ENCODE measurements around the gene HS3ST6. TPM values are rescaled to one million over a fixed set of nuclear protein-coding genes. Genes with fewer than 3 reads are reported as not detected.

HS3ST6 gene
- total and polyA plus RNA-seq, 9 of the 15 experiments (the other 6 are each of a cell fraction or from before 2014, with no cell fraction given), result not detected

- TF ChIP-seq HNRNPK (IDR thresholded peaks at IDR 0.05; ENCODE audit: low read depth, low read length, poor library complexity, severe bottlenecking) (no peak), MLX (CRISPR knock-in tag; conservative IDR thresholded peaks at IDR 0.05) (0 out of 4 replicates have a peak, but pooled peaks of 1 of the 2 experiments have one; percentile 79), ZNF431 (CRISPR knock-in tag; IDR thresholded peaks at IDR 0.05) (peak; percentile 62; the same call in 1 of the 2 replicates), NRF1 (conservative IDR thresholded peaks at IDR 0.05 in 1 of 2, IDR thresholded peaks at IDR 0.05 in 1 of 2) (peak; percentile 64 to 68), NCOA4 (IDR thresholded peaks at IDR 0.05; ENCODE audit: partially characterized antibody) (no peak), HES1 (IDR thresholded peaks at IDR 0.05; ENCODE audit: low read depth) (no peak), ERF (CRISPR knock-in tag; IDR thresholded peaks at IDR 0.05) (no peak), EWSR1 (IDR thresholded peaks at IDR 0.05; ENCODE audit: borderline replicate concordance, low read depth, partially characterized antibody) (no peak), CXXC5 (CRISPR knock-in tag; IDR thresholded peaks at IDR 0.05) (peak; percentile 67), ZNF644 (tag; IDR thresholded peaks at IDR 0.05; ENCODE audit: low read depth) (no peak), THRA (IDR thresholded peaks at IDR 0.05) (no peak), GABPB1 (CRISPR knock-in tag; IDR thresholded peaks at IDR 0.05) (peak; percentile 75), NCOR1 (IDR thresholded peaks at IDR 0.05) (no peak), DPF2 (IDR thresholded peaks at IDR 0.05) (no peak), PKNOX1 (IDR thresholded peaks at IDR 0.05) (peak; percentile 43; the same call in 1 of the 2 replicates), ETS2 (tag; IDR thresholded peaks at IDR 0.05; ENCODE audit: borderline replicate concordance, poor library complexity, severe bottlenecking) (no peak), ZBTB7A (IDR thresholded peaks at IDR 0.05; ENCODE audit: borderline replicate concordance, control insufficient read depth, low read depth, low read length) (peak; percentile 80; the same call in 1 of the 2 replicates), HDAC1 (IDR thresholded peaks at IDR 0.05) (peak in 1 of 2 experiments; percentile 42; a peak in 2 of 4 replicates), SNIP1 (IDR thresholded peaks at IDR 0.05; ENCODE audit: low read depth) (no peak), TAF9B (IDR thresholded peaks at IDR 0.05; ENCODE audit: partially characterized antibody) (no peak), NFIC (IDR thresholded peaks at IDR 0.05) (peak; percentile 49; the same call in 1 of the 2 replicates), ZNF695 (CRISPR knock-in tag; IDR thresholded peaks at IDR 0.05) (no peak), ZSCAN29 (IDR thresholded peaks at IDR 0.05) (no peak), ZNF584 (CRISPR knock-in tag; IDR thresholded peaks at IDR 0.05; ENCODE audit: low read depth) (no peak), L3MBTL2 (IDR thresholded peaks at IDR 0.05) (peak; percentile 81), RNF2 (IDR thresholded peaks at IDR 0.05) (no peak)
These were observed 24.9 kb upstream of the HS3ST6 start, which contains the start of gene MSRB1 (continued) for GRCh38 chr16:1942810-1943726.
